Esophagus mucosa (tissue), 1 donor: ENCODE data around the gene RNF166. TPM values are rescaled to one million over a fixed set of nuclear protein-coding genes. Genes with fewer than 3 reads are reported as not detected.

Experiments
- ATAC-seq: fragments of 200-7000 bp; cut with Tn5 transposase; one replicate; pipeline ENCODE4 v1.9.1; 2020
- total RNA-seq: library from RNA; stranded (reverse); gene quantifications from one replicate; pipeline ENCODE4 v1.2.4, GENCODE V29; 2023
- donor health status: DM: yes; HTN: yes; CAD: no.

The RNF166 gene
- total RNA-seq, 1 donor from 2014 or later = 4.7 TPM

DNA sequence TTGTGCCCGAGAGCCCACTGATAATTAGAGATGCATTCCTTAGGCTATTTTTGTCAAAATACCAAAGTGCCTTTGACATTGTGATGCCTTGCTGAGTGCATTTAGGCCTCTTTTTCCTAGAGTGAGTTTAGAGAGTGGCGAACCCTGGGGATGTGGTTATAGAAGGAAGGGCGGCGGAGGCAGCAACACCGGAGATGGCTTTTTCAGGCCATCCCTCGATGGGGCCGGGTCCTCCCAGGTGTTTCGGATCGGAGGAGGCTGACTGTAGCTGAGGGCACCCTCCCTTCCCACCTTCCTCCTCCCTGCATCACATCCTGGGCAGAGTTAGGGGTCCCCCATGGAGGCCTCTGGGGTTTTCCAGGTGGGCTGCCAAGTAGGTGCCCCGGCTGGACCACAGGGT is 13.3 kb downstream of the RNF166 start:
- no peak for ATAC-seq

DNA sequence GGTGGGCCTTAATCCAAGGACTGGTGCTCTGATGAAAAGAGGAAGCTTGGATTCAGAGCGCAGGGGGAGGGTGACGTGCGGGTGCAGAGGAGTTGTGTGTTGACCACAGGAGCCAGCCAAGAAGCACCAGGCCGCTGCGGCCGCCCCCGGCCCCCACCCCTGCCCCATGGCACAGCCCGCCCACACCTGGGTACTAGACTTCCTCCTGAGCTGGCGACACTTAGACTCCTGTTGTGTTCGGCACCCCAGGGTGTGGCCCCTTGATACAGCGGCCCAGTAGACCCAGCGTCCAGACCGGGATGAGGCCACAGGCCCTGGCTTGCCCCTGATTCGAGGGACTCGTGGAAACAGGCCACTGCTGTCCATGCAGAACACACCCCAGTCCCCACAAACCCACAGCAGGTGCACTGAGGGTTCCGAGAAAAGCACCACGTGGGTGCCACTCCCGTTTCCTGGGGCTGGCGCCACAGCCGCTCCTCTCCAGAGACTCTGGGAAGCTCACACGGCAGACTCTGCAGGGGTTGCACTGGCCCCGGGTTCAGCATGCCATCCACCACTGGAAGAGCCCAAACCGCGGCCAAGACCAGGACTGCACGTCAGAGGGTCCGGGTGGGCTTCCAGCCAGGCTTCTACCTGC is 14.2 kb downstream of the RNF166 start:
- peak; percentile 21 for ATAC-seq

DNA sequence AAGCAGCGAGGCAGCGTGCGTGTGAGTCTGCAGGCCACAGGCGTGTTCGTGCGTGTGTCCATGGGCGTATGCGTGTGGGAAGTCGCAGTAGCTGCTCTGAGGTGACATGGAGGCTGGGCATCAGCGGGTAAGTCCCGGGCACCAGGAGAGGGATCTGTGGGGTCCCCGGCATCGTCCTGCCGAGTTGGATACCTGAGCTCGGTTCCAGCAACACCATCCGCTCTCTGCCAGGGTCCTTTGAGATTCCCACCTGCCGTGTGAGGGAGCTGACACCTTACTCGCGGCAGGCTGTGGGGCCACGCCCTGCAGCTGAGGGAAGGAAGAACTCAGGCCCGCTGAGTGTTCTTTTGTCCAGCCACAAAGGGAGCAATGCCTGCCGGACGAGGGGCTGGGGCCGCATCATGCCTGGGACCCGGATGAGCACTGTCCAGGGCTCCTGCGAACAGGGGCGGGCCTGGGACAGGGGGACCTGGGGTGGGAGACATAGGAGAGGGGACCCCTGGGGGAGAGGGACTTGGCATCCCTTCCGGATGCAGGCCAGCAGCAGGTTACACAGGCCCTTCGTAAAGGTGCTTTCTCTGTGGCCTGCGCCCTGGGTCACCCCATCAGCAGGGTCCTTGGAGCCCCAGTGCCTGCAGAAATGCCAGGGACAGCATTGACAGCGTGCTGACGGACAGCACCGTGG is 14.9 kb downstream of the RNF166 start:
- no peak for ATAC-seq

DNA sequence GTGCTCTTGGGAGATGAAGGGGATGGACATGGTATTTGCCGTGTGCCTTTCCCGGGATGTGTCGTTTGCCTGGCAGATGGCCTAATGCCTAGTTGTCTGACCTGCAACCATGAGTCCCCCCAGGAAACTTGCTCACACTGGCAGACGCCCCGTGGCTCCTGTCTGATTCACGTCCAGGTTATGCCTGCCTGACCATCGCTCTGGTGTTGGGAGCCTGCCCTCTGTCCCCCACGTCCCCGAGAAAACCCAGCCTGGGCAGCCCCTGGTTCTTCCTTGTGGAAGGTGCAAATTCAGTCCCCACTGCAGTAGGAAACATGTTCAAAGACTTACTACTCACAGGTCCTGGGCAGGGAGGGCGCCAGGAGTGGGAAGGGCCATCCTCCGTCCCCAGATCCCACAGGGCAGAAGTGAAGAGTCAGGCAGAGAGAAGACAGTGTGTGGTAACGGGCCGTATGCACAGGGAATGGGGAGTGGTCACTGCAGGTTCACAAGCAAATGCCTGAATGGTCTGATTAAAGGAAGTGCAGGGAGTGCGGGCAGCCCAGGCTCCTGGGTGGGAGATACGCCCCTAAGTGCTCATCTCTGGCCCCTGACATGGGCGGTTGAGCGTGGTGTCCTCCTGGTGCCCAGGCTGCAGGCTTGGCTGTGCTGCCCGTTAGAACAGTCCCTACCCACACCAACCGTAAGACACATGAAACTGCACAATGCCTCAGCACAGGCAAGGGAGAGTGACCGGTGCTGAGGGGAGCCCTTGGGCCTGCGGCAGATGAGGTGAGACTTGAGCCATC is 15.7 kb downstream of the RNF166 start:
- ATAC-seq = no peak

DNA sequence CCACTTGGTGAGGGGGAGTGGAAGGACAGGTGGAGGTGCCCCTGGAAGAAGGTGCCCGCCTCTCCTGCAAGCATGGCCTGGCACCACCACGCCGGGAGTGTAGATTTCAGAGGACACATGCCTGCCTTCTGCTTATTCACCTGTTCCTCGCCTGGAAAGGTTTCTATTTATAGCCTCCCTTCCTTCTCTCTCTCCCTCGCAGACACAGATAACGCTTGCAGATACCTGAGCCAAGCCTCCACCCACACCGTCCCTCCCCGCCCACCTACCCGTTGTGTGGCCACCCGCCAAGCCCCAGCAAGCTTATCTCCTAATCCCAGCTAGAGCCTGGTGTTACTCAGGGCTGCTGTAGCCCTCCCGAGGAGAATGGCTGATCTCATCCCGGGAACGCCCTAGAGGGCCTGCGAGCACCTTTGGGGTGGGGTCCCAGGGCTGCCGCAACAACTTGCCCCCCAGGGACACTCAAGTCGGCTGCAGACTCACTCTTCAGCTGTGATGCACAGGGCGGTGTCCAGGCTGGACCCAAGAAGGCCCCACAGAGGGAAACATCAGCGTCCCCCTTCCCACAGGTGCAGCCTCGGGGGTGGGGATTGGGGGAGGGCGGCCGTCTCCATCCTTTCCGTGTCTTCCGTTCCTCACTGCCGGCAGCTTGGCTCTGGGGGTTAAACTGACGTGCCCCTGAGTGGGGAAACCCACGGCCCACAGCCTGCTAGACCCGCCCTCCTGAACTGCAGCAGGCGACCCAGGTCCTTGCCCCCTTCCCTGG is 18.0 kb downstream of the RNF166 start:
- ATAC-seq = no peak

DNA sequence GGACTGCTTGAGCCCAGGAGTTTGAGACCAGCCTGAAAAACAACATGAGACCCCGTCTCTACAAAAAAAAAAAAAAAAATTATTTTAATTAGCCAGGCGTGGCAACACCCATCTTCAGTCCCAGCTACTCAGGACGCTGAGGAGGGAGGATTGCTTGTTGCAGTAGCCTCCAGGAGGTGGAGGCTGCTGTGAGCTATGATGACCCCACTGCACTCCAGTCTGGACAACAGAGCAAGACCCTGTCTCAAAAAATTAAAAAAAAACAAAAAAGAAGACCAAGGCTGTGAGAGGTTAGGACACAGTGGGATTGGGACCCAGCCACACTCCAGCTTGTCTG is 18.6 kb downstream of the RNF166 start:
- ATAC-seq = no peak

DNA sequence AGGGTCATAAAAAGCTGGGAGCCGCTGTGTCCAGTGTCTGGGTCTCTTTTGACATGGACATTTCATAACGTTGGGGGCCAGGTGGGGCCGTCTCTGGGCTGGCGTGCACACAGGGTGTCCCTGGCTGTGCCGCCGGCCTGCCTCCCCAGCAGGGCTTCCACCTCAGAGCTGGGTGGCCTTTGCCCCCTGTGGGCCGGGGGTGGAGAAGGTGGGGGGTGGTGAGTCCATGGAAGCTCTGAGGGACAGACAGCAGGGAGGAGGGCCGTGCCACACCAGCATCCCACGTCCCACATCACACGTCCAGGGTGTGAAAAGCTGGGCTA is 19.0 kb downstream of the RNF166 start:
- no peak for ATAC-seq

DNA sequence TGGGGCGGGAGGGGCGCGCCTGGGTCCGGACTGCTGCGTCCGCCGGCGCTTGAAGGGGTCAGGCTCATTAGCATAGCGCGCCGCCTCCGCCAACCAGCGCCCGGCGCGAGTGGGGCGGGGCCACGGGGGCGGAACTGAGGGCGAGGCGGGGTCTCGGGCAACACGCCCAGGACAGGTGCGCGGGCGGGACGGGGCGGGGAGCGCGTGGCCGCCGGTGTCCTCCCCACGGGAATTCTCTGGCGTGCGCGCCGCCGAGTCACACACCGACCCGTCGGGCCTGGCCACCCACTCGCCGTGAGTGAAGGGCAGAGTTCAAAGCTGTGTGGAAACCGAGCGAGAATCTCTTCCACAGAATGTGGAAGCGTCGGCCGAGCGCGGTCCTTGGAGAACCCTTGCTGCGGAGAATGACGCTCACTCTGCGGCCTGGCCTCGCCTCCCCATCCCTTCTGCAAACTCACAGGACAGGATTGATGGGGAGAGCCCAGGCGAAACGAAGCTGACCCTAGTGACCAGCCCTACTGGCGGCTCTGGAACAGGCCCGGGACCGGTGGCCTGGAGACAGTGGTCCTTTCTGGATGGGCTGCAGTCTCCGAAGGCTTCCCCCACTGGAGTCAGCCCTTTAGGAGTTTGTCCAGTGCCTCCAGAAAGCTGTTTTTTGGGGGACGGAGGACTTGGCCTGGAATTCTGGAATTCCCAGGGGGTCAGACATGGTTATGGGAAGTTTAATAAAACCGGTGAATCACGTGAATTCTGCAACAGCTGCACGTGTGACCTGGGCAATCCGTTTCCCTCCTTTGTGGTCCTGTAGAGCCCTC is 19.6 kb downstream of the RNF166 start, which contains the start of gene SNAI3:
TSS of gene SNAI3 (minus strand) at position 69 of the 815 bp plus-strand sequence. CDS start 101 bp downstream, outside the sequence.
- ATAC-seq = peak; percentile 84

DNA sequence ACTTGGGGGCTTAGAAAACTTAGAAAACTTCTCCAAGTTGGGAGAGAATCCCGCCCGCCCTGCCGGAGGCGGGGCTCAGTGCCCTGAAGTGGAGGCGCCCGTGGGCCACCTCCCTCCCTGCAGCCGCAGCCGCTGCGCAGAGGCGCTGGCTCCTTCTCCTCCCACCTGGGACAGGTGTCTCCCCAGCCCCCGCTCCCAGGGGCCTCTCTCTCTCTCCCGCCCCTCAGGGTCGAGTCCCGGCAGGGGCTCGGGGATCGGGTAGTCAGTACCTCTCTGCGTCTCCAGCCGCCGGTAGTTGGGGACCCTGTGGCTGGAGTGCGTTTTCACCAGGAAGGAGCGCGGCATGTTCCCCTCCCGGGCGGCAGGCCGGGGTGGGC is 20.2 kb downstream of the RNF166 start:
- ATAC-seq = peak; percentile 36

DNA sequence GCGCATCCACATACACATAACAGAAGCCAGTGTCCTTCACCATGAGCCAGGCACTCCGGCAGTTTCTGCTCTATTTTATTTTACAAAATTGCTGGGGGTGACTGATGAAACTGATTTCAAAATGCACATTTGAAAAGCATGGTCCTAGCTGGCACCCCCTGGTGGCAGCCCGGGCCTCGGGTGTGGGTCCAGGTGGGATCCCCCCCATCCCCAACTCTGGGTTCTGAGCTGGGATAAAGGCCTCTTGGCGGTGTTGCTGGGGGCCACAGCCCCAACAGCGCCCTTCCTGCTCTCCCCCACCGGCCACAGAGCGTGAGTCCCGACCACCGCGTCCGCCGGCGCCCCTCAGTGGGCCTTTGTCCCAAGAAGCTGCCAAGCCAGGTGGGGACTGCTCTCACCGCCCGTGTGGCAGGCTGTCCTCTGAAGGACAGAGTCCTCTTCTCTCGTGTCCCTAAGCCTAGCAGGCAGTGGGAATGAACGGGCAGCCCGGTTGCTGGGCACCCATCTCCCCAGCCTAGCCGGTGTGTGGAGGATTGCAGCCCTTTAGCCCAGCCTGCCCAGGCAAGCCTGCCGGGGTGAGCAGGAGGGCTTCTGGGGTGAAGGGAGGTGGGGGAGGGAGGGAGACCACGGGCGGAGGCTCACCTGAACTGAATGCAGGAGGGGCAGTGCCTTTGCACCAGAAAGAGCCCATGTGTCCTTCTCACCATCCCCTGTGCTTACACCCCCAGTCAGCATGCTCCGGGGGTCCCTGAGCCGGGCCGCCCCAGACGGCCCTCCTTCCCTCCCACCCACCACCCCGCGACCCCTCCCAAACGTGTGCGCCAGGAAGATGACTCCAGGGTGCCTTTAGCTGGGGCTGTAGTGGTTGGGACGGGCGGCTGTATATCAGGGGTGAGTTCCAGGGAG is 20.8 kb downstream of the RNF166 start:
- peak; percentile 13 for ATAC-seq

DNA sequence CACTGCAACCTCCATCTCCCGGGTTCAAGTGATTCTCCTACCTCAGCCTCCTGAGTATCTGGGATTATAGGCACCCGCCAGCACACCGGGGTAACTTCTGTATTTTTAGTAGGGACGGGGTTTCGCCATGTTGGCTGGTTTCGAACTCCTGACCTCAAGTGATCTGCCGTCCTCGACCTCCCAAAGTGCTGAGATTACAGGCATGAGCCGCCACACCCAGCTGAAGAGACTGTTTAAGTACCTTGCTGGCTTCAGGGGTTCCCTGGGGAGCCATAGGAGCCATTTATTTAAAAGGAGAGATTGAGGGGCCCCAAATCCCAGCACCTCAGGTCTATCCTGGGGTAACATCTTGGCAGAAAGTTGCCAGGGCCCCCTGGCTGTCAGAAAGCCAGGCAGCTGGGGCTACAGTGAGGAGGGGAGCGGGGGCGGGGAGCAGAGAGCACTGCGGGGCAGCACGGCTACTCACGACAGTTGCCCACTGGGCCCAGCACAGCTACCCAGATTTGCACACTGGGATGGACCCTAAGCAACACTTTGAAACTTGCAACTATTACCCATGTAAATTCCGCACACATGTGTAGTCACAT is 21.5 kb downstream of the RNF166 start:
- ATAC-seq = no peak

DNA sequence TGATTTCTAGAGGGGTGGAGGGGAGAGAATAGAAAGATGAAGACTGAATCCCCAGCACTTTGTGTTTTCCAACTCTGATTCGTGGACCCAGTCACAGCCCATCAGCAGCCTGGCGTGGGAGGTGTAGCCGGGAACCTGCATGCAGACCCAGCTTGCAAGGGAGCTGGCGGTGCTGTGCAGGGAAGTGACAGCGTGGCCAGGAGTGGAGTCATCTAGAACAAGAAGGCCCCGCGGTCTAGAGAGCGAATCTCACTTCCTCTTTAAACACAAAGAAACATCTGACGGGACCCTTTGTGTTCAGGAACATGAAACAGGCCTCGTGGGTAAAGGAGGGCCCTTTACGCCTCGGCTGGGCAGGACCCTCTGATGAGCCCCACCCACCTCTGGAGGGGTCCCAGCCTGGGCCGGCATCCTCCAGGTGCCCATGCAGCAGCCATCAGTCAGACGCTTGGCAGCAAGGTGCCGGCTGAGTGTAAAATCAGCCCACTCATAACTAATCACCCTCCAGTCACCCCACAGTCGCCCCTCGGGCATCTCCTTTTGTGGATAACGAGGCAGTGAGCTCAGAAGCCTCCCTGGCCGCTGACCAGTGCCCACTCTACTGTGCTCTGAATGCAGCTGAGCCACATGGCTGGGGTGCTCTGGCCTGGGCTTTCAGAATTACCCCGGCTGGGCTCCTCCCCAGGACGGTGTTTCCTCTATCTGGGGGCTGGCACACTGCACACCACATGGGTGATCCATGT is 24.3 kb downstream of the RNF166 start:
- peak; percentile 19 for ATAC-seq

DNA sequence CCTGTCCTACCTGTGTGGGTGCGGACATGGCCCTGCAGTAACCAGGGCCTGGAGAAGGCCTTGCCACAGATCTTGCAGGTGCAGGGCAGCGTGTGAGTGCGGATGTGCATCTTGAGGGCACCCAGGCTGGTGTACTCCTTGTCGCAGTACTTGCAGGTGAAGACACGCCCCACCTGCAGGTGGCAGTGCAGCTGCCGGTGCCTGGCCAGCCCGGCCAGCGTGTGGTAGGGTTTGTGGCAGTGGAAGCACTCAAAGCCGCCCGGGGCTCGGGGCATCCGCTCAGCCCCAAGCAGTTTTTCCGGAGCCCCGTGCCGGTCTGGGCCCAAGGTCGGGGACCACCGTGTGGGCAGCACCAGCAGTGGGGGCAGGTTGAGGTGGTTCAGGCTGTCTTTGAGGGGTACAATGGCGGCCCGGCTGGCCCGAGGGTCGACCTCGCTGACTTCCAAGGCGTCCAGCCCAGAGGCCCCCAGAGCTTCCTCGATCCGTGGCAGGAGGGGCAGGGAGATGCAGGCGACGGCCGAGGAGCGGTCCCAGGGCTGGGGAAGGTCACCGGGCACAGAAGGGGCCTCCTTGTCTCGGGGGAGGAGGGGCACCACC is 25.0 kb downstream of the RNF166 start:
- ATAC-seq = peak; percentile 60

DNA sequence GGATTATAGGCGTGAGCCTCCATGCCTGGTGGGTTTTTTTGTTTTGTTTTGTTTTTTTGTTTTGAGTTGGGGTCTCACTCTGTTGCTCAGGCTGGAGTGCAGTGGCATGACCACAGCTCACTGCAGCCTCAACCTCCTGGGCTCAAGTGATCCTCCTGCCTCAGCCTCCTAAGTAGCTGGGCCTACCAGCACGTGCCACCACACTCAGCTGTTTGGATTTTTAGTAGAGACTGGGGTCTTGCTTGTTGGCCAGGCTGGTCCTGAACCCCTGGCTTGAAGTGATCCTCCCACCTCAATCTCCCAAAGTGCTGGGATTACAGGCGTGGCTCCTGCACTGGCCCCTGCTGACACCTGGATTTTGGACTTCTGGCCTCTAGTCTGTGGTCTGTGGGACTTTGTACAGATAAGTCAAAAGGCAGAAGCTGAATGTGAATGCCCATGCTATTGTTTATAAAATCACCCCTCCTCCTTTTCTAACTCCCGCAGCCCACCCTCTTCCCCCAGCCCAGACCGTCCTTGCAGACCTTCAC is 25.6 kb downstream of the RNF166 start:
- ATAC-seq = no peak

DNA sequence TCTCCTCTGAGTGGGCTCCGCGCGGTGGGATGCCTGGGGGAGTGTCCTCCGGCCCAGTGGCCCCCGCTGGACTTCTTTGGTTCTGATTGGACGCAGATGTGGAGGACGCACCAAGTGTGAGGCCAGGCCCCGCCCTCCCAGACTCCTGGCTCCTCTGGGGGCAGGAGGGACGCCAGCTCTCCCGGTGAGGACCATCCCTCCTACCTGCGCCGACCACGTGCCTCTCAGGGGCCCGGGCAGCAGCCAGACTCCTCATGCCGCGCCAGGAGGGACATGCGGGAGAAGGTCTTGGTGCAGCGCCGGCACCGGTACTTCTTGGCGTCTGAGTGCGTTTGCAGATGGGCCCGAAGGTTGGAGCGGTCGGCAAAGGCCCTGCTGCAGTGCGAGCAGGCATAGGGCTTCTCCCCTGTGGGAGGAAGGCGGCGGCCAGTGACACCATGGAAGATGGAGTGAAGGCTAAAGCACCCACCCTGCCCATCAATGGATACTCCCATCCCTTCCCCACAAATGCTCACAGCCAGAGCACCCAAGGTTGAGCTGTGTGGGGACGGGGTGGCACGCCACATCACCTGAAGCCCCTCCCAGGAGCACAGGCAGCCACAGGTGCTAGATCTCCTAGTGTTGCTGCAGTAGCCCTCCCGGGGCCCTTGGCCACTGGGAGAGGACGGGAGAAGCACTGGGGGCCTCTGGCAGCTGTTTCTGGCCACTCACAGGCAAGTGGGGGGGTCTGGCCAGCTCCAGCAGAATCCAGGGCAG is 27.8 kb downstream of the RNF166 start:
- no peak for ATAC-seq

DNA sequence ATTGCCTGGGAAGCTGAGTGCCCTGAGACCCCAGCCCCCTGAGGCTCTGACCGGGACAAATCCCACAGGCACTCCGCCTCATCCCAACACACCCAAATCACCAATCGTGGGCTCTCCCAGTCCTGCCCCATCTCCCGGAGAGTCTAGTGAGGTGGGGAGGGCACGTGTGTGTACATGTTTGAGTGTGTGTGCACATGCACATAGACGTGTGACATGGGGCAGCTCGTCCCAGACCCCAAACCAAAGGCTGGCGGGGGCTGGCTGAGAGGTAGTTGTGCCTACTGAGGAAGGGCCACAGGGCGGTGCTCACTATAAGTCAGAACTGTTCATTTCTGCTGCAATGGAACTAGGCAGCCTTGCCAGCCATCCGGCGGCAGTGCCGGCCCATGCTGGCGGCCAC is 28.5 kb downstream of the RNF166 start:
- no peak for ATAC-seq

DNA sequence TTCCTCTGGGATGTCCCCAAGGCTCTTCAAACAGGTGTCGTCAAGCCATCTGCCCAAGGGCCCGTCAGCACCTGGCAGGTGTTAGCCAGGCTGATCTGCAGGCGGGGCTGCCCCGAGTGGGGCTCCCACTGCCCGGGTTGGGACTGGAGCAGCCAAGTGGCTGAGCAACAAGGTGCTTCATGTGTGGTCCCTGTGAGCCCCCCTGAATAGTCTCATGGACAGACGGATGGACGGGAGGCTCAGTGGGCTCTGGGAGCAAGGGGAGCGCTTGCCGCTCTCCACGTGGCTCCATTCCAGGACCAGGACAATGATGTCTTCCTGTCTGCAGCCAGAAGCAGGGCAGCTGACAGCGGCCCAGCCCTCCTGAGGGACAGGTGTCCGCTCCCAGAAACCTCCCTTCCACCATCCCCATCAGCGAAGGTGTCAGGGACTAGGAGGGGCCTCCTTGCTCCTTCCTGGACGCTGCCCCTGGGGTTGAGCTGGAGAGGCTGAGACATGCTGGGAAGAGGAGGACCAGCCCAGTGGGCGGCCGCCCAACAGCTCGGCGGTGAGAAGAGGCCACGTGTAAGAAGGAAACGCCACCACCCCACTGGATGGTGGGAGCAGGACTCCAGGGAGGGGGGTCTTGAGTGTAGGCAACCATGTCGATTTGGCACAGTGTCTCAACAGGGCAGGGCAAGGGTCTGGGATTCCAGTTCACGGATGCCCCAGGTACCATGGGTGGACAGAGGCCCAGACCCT is 29.5 kb downstream of the RNF166 start:
- ATAC-seq = no peak
